Sigmoid colon (tissue), 7 donors: Measurements from ENCODE around the gene MIEF2. TPM values are rescaled to one million over a fixed set of nuclear protein-coding genes. Genes with fewer than 3 reads are reported as not detected.

Source experiments
- DNase-seq: peaks from one replicate; pipeline ENCODE4 v3.0.0-alpha.2; 2019
- H3K27ac ChIP-seq, 4 donors: fragments of 200-600 bp; sonication (generic); one replicate each; pipeline ENCODE4 v1.5.1; 2016 to 2019; ENCODE audit warnings: mild to moderate bottlenecking in 1 of 4
- H3K27me3 ChIP-seq, 3 donors: fragments of 200-600 bp; sonication (generic); one replicate each; pipeline ENCODE4 v1.5.1; 2019; ENCODE audit warnings: mild to moderate bottlenecking in 1 of 3
- H3K36me3 ChIP-seq, 4 donors: fragments of 200-600 bp; sonication (generic); one replicate each; pipeline ENCODE4 v1.5.1; 2016 to 2019
- H3K4me1 ChIP-seq, 4 donors: fragments of 200-600 bp; sonication (generic); one replicate each; pipeline ENCODE4 v1.5.1; 2017 to 2019
- H3K4me3 ChIP-seq, 4 donors: fragments of 200-600 bp; sonication (generic); one replicate each; pipeline ENCODE4 v1.5.1; 2017 to 2019; ENCODE audit warnings: mild to moderate bottlenecking in 2 of 4, moderate library complexity in 1 of 4
- H3K9me3 ChIP-seq, 4 donors: fragments of 200-600 bp in 3 of 4; sonication (generic) in 3 of 4; one replicate each; pipeline versions ENCODE4 v1.5.1 to v1.6.1; 2013 to 2019
- EP300 ChIP-seq, 4 donors: sonication (generic); formaldehyde crosslinking; IDR thresholded peaks; one replicate each; pipeline ENCODE4 v1.6.1; 2017; ENCODE audit warnings: antibody characterized with exemption in 4 of 4
- POLR2A ChIP-seq, 2 donors: fragments of 450-650 bp; IDR thresholded peaks; one replicate each; pipeline ENCODE4 v1.6.1; 2016; ENCODE audit warnings: antibody characterized with exemption in 2 of 2, mild to moderate bottlenecking in 2 of 2, moderate library complexity in 2 of 2
- POLR2AphosphoS5 ChIP-seq, 4 donors: sonication (generic); formaldehyde crosslinking; IDR thresholded peaks; one replicate each; pipeline ENCODE4 v1.6.1; 2017; ENCODE audit warnings: antibody characterized with exemption in 4 of 4
- WGBS, 2 donors: extraction: QIAGEN DNeasy Blood & Tissue Kit; methylation state at CpG; one replicate each; pipeline ENCODE4 v1.1.7; 2013; 5-methylcytosine and 5-hydroxymethylcytosine counted together
- intact Hi-C: fragments of 100-400 bp; cut with DNase I; formaldehyde crosslinking; loops from one replicate; pipeline ENCODE4 v1.15.1; 2023
- polyA plus RNA-seq, 3 donors: library from polyadenylated mRNA; stranded (reverse); fragments of 200-250 nt; gene quantifications; one replicate each; pipeline ENCODE4 v1.2.3, GENCODE V29; 2013
- total RNA-seq, 4 donors: library from RNA; depleted of rRNA; stranded (reverse); fragments of >200 nt; gene quantifications; one replicate each; pipeline ENCODE4 v1.1.0, GENCODE V29; 2016
- TF ChIP-seq, protein P1 (sequence below), 4 experiments: fragments of 450-650 bp in 3 of 4; fragments of 200-600 bp in 1 of 4; IDR thresholded peaks; one replicate each; pipeline ENCODE4 v1.5.1; 2016 to 2019; ENCODE audit warnings: antibody characterized with exemption in 4 of 4, mild to moderate bottlenecking in 3 of 4, moderate library complexity in 2 of 4
- donor health status: healthy with polysubstance abuse.
- donor health status: Bipolar disorder and iron deficiency.
- donor health status: healthy.

Gene MIEF2
- total and polyA plus RNA-seq, 7 donors = 3.7 to 14.4 (median 11.4) TPM

DNA sequence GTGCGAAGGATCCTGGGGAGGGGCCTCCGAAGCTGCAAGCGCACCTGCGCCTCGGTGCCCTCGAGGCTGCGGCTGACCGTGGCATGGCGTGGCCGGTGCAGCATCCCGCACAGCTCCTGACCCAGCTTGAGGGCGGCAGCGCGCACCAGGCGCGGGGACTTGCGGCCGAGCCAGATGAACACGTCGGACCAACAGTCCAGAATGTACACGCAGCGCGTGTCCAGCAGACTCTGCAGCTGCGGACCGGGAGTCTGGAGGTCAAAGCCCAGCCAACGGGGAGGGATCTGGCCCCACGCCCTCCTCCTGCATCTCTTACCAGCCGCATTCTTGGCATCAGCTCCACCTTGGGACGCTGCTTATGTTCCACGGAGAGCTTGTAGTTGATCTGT lies 12.9 kb upstream of the MIEF2 start:
- peaks cover 0 to 13% (median 5%) of the 10 kb centered on the region in 4 donors for H3K4me1 ChIP-seq
- TF ChIP-seq POLR2AphosphoS5 (IDR thresholded peaks at IDR 0.05) (no peak), EP300 (IDR thresholded peaks at IDR 0.05) (no peak), POLR2A (IDR thresholded peaks at IDR 0.05) (no peak)
- TF ChIP-seq, protein P1, sequence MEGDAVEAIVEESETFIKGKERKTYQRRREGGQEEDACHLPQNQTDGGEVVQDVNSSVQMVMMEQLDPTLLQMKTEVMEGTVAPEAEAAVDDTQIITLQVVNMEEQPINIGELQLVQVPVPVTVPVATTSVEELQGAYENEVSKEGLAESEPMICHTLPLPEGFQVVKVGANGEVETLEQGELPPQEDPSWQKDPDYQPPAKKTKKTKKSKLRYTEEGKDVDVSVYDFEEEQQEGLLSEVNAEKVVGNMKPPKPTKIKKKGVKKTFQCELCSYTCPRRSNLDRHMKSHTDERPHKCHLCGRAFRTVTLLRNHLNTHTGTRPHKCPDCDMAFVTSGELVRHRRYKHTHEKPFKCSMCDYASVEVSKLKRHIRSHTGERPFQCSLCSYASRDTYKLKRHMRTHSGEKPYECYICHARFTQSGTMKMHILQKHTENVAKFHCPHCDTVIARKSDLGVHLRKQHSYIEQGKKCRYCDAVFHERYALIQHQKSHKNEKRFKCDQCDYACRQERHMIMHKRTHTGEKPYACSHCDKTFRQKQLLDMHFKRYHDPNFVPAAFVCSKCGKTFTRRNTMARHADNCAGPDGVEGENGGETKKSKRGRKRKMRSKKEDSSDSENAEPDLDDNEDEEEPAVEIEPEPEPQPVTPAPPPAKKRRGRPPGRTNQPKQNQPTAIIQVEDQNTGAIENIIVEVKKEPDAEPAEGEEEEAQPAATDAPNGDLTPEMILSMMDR (IDR thresholded peaks at IDR 0.05) = no peak
- peak overlapping the region in 2 of 4 donors; percentile 36 to 63 for H3K27ac ChIP-seq
- no peak for DNase-seq
- H3K4me3 ChIP-seq = no peak overlapping the region
- peaks cover 29 to 92% (median 69%) of the 10 kb centered on the region in 4 donors for H3K36me3 ChIP-seq
- H3K27me3 ChIP-seq = no peaks in the 10 kb centered on the region
- H3K9me3 ChIP-seq = no peaks in the 10 kb centered on the region
- WGBS, 2 donors = 65 to 90% methylated on average over 30 of the region's 30 CpGs
- intact Hi-C loops = no loop called here

DNA sequence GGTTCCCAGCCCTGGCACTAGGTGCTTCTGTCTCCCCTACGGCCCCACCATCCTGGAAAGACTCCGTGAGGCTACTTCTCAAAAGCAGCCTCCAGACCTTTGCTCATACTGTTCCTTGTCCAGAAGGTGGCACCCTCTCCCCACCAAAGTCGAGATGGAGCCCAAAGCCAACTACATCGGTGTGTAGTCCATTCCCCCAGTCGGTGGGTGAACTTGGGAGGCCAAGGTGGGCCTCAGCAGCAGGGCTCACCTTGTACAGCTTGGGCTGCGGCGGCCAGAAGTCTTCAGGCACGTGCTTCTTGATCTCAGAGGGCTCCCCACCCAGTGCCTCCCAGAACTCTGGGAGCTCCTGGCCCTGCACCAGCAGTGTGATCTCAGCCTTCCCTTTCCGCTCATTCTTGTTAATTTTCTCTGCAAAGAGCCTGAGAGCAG lies 12.1 kb upstream of the MIEF2 start:
- Histone ChIP-seq H3K36me3 (peaks cover 35 to 95% (median 76%) of the 10 kb centered on the region in 4 donors), H3K27ac (peak overlapping the region in 3 of 4 donors; percentile 5 to 63 (median 36)), H3K9me3 (no peaks in the 10 kb centered on the region), H3K27me3 (no peaks in the 10 kb centered on the region), H3K4me3 (no peak overlapping the region), H3K4me1 (peaks cover 0 to 13% (median 5%) of the 10 kb centered on the region in 4 donors)
- WGBS, 2 donors = 27 to 36% methylated on average over 9 of the region's 9 CpGs
- peak in 1 of 4 donors; percentile 38 for TF ChIP-seq POLR2AphosphoS5 (IDR thresholded peaks at IDR 0.05)
- TF ChIP-seq POLR2A (IDR thresholded peaks at IDR 0.05) = no peak
- TF ChIP-seq, protein P1 (IDR thresholded peaks at IDR 0.05) = peak; percentile 19 to 54 (median 46)
- no peak for TF ChIP-seq EP300 (IDR thresholded peaks at IDR 0.05)
- peak; percentile 81 for DNase-seq
- intact Hi-C loops = no loop called here

DNA sequence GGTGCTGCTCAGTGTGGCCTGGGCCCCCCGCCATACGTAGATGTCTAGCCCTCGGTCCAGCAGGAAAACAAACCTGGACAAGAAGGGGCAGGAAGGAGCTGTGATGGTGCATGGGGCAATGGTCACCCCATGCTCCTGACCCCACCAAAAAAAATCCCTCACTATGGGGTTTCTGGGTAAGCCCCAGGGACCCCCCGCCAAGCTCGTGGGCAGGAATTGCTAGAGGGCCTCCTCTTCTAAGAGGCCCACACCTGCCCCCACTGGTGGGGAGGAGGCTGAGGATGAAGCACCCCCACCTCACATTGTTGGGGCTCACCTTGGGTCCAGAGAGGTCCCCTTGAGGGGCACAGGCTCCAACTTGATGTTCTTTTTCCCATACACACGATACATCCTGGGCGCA lies 11.7 kb upstream of the MIEF2 start:
- TF ChIP-seq POLR2AphosphoS5 (IDR thresholded peaks at IDR 0.05) (no peak), EP300 (IDR thresholded peaks at IDR 0.05) (no peak), POLR2A (IDR thresholded peaks at IDR 0.05) (no peak)
- TF ChIP-seq, protein P1 (IDR thresholded peaks at IDR 0.05) = no peak
- H3K36me3 ChIP-seq = peaks cover 37 to 95% (median 81%) of the 10 kb centered on the region in 4 donors

DNA sequence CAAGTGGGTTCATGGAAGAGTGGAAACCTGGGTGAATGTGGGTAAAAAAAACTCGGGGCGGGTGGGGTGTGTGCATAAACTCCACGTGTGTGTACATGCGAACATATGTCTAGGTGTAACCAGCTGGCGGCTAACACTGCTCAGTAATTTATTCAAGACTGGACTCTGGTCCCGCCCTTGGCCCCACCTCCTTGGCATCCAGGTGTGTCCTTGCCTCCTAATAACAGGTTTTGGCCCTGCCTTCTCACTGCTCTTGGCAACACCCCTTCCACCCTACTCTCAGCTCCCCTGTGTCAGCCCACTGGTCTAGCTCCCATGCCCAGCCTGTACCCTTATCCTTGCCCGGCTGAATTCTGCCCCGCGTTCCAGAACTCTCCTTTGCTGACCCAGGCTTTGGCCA lies 10.2 kb upstream of the MIEF2 start:
- WGBS, 2 donors = 28 to 79% methylated on average over 9 of the region's 9 CpGs
- H3K36me3 ChIP-seq = peaks cover 37 to 97% (median 88%) of the 10 kb centered on the region in 4 donors

More for the DNA sequence above, 11.7 kb upstream of the MIEF2 start:
- Histone ChIP-seq H3K4me1 (peaks cover 0 to 13% (median 5%) of the 10 kb centered on the region in 4 donors), H3K27ac (peak overlapping the region in 3 of 4 donors; percentile 5 to 63 (median 36)), H3K4me3 (no peak overlapping the region), H3K9me3 (no peaks in the 10 kb centered on the region), H3K27me3 (no peaks in the 10 kb centered on the region)
- DNase-seq = no peak
- 94% methylated on average over 7 of the region's 7 CpGs for WGBS, 2 donors
- intact Hi-C loops = no loop called here

More for the DNA sequence above, 10.2 kb upstream of the MIEF2 start:
- intact Hi-C loops = no loop called here
- DNase-seq = no peak
- TF ChIP-seq POLR2AphosphoS5 (IDR thresholded peaks at IDR 0.05) (no peak), POLR2A (IDR thresholded peaks at IDR 0.05) (no peak), EP300 (IDR thresholded peaks at IDR 0.05) (no peak)
- TF ChIP-seq, protein P1 (IDR thresholded peaks at IDR 0.05) = no peak
- Histone ChIP-seq H3K27ac (no peak overlapping the region), H3K27me3 (no peaks in the 10 kb centered on the region), H3K9me3 (no peaks in the 10 kb centered on the region), H3K4me3 (no peak overlapping the region), H3K4me1 (peaks cover 0 to 13% (median 5%) of the 10 kb centered on the region in 4 donors)
